BJ (cell line): ENCODE results near the gene SCGB1A1. TPM values are rescaled to one million over a fixed set of nuclear protein-coding genes. Genes with fewer than 3 reads are reported as not detected.

ENCODE experiments used
- CTCF ChIA-PET: fragments of 350-600 bp; formaldehyde crosslinking; extraction: SDS; loops from one replicate; lab custom pipeline; 2021; ENCODE audit warnings: antibody characterized with exemption, inconsistent platforms; lab: Yijun Ruan, JAX
- POLR2A ChIA-PET: fragments of 300-600 bp; sonication (Branson Sonifier 250); formaldehyde crosslinking; extraction: SDS; loops from one replicate; lab custom pipeline; 2021; ENCODE audit warnings: antibody characterized with exemption; lab: Charles Lee
- DNase-seq: peaks from one replicate; pipeline ENCODE4 v3.0.0-alpha.2; 2011; ENCODE audit warnings: low read depth
- H3K27me3 ChIP-seq: 2 replicates; pipeline ENCODE4 v1.6.0; 2011; ENCODE audit warnings: low read length; ENCODE audit not compliant: control insufficient read depth, insufficient read depth
- H3K36me3 ChIP-seq: 2 replicates; pipeline ENCODE4 v1.5.1; 2011; ENCODE audit warnings: low read length; ENCODE audit not compliant: control insufficient read depth, insufficient read depth
- H3K4me3 ChIP-seq: 2 replicates; pipeline ENCODE4 v1.5.1; 2011; ENCODE audit warnings: low read depth, mild to moderate bottlenecking, control low read depth, low read length
- CTCF ChIP-seq: IDR thresholded peaks from 2 replicates; pipeline ENCODE4 v1.5.1; 2011; ENCODE audit warnings: low read depth, mild to moderate bottlenecking, control low read depth, inconsistent platforms, low read length, moderate library complexity; ENCODE audit not compliant: insufficient read depth
- polyA plus RNA-seq: library from polyadenylated mRNA; depleted of rRNA; stranded (reverse); fragments of >200 nt; gene quantifications from 2 replicates; pipeline ENCODE4 v1.2.3, GENCODE V29; 2011

SCGB1A1 gene
- polyA plus RNA-seq, 1 experiment, result not detected

- TF ChIP-seq CTCF, result peak; percentile 39
- Histone ChIP-seq H3K27me3 (no peaks in the 10 kb centered on the region), H3K36me3 (no peaks in the 10 kb centered on the region), H3K4me3 (no peak overlapping the region)
- ChIA-PET POLR2A (no interaction called here), CTCF (no interaction called here)
- DNase-seq, result no peak
Measured at GRCh38 chr11:62439785-62440602, 21.2 kb downstream of the SCGB1A1 start.

GRCh38 chr11:62443390-62444235 lies 24.8 kb downstream of the SCGB1A1 start:
- ChIA-PET CTCF (interaction anchor here (0.8 to 3.2 kb wide), 5 partner anchors 19 to 117 kb away, joined by 3 to 20 read pairs (median 5); no protein-coding TSS in a partner anchor), POLR2A (interaction anchor here (0.7 to 0.8 kb wide), 2 partner anchors 18 to 109 kb away, joined by 3 to 5 read pairs; no protein-coding TSS in a partner anchor)
- TF ChIP-seq CTCF, result no peak
- DNase-seq, result no peak
- Histone ChIP-seq H3K27me3 (no peaks in the 10 kb centered on the region), H3K36me3 (no peaks in the 10 kb centered on the region), H3K4me3 (peak overlapping the region; percentile 50)

- H3K27me3 ChIP-seq, result no peaks in the 10 kb centered on the region
- H3K4me3 ChIP-seq, result peak overlapping the region; percentile 50
- TF ChIP-seq CTCF, result no peak
- no peak for DNase-seq
- no peaks in the 10 kb centered on the region for H3K36me3 ChIP-seq
- ChIA-PET POLR2A (interaction anchor here (0.6 to 0.8 kb wide), 3 partner anchors 17 to 1517 kb away, joined by 3 to 7 read pairs (median 5); no protein-coding TSS in a partner anchor), CTCF (interaction anchor here (0.8 to 3.2 kb wide), 6 partner anchors 14 to 116 kb away, joined by 3 to 20 read pairs (median 5); no protein-coding TSS in a partner anchor)
Measured at GRCh38 chr11:62444236-62444833, 25.5 kb downstream of the SCGB1A1 start.

GRCh38 chr11:62444835-62445234 lies 26.0 kb downstream of the SCGB1A1 start:
- Histone ChIP-seq H3K36me3 (no peaks in the 10 kb centered on the region), H3K27me3 (no peaks in the 10 kb centered on the region), H3K4me3 (peak overlapping the region; percentile 50; the same call in 1 of the 2 replicates)
- ChIA-PET POLR2A (interaction anchor here (0.6 to 0.8 kb wide), 2 partner anchors 17 to 1517 kb away, joined by 5 to 7 read pairs; no protein-coding TSS in a partner anchor), CTCF (interaction anchor here (0.7 to 3.2 kb wide), 7 partner anchors 13 to 116 kb away, joined by 3 to 20 read pairs (median 5); no protein-coding TSS in a partner anchor)
- TF ChIP-seq CTCF, result no peak
- DNase-seq, result no peak
